ENCODE measurements around the gene TAF1D.
"Not testable (repeated sequence)": the region's sequence is repeated elsewhere in the genome, so short reads cannot be mapped to it uniquely, and the experiment has no call there.

Gene TAF1D

GRCh38 chr11:93767018-93767417, 25.7 kb upstream of the TAF1D start:
- Histone ChIP-seq H3K4me3 (ENCODE audit: low read depth in 1 of 2, low read length in 1 of 2) (no peak overlapping the region), H3K36me3 (peaks cover 39% of the 10 kb centered on the region), H3K27ac (no peak overlapping the region), H3K4me1 (ENCODE audit: control insufficient read depth in 1 of 2, insufficient read depth in 1 of 2, low read depth in 1 of 2, low read length in 1 of 2) (no peaks in the 10 kb centered on the region), H3K9me3 (peaks cover 3% of the 10 kb centered on the region), H3K27me3 (no peaks in the 10 kb centered on the region)
- TF ChIP-seq, protein P1, sequence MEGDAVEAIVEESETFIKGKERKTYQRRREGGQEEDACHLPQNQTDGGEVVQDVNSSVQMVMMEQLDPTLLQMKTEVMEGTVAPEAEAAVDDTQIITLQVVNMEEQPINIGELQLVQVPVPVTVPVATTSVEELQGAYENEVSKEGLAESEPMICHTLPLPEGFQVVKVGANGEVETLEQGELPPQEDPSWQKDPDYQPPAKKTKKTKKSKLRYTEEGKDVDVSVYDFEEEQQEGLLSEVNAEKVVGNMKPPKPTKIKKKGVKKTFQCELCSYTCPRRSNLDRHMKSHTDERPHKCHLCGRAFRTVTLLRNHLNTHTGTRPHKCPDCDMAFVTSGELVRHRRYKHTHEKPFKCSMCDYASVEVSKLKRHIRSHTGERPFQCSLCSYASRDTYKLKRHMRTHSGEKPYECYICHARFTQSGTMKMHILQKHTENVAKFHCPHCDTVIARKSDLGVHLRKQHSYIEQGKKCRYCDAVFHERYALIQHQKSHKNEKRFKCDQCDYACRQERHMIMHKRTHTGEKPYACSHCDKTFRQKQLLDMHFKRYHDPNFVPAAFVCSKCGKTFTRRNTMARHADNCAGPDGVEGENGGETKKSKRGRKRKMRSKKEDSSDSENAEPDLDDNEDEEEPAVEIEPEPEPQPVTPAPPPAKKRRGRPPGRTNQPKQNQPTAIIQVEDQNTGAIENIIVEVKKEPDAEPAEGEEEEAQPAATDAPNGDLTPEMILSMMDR (IDR thresholded peaks at IDR 0.05): no peak

GRCh38 chr11:93766504-93766903, 25.2 kb upstream of the TAF1D start:
- TF ChIP-seq, protein P1 (IDR thresholded peaks at IDR 0.05): no peak
- Histone ChIP-seq H3K4me3 (ENCODE audit: low read depth in 1 of 2, low read length in 1 of 2) (no peak overlapping the region), H3K4me1 (ENCODE audit: control insufficient read depth in 1 of 2, insufficient read depth in 1 of 2, low read depth in 1 of 2, low read length in 1 of 2) (no peaks in the 10 kb centered on the region), H3K36me3 (peaks cover 45% of the 10 kb centered on the region), H3K9me3 (peaks cover 3% of the 10 kb centered on the region), H3K27ac (no peak overlapping the region), H3K27me3 (no peaks in the 10 kb centered on the region)

DNA sequence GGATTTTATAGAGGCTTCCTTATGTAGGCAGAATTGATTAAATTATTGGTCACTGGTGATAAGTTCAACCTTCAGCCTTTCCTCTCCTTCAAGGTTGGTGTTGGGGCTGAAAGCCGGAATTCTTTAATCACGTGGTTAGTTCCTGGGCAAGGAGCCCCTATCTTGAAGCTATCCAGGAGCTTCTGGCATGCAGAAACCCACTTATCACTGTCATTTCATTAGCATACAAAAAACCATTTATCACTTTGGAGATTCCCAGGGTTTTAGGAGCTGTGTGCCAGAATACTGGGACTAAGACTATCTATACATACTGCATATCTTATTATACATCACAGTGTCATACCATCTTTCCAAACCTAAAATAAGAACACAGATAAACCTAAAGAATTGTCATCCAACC, 24.3 kb upstream of the TAF1D start:
- Histone ChIP-seq H3K27me3 (no peaks in the 10 kb centered on the region), H3K4me3 (ENCODE audit: low read depth in 1 of 2, low read length in 1 of 2) (no peak overlapping the region), H3K36me3 (peaks cover 54% of the 10 kb centered on the region), H3K9me3 (peaks cover 3% of the 10 kb centered on the region), H3K4me1 (ENCODE audit: control insufficient read depth in 1 of 2, insufficient read depth in 1 of 2, low read depth in 1 of 2, low read length in 1 of 2) (no peaks in the 10 kb centered on the region), H3K27ac (no peak overlapping the region)
- TF ChIP-seq, protein P1 (IDR thresholded peaks at IDR 0.05): no peak

DNA sequence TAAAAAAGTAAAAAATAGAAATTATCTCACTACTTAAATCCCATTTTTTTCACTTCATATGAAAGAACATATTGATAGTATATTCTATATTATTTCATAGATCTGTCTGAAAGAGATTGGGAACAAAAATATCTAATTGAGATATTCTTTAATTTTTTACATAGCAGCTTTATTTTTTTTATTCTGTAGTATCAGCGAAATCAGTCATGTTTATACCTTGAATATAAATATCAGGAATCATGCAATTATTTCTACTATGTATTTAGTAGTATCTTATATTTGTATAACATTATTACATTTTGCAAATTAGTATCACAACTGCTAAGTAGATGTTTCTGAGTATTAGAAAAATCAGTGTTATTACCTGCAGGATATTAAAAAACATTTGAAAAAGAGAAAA, 20.6 kb upstream of the TAF1D start:
- Histone ChIP-seq H3K9me3 (peaks cover under 1% of the 10 kb centered on the region), H3K4me1 (ENCODE audit: control insufficient read depth in 1 of 2, insufficient read depth in 1 of 2, low read depth in 1 of 2, low read length in 1 of 2) (no peaks in the 10 kb centered on the region), H3K27me3 (no peaks in the 10 kb centered on the region), H3K36me3 (peaks cover 91% of the 10 kb centered on the region), H3K4me3 (ENCODE audit: low read depth in 1 of 2, low read length in 1 of 2) (no peak overlapping the region), H3K27ac (no peak overlapping the region)
- TF ChIP-seq, protein P1 (IDR thresholded peaks at IDR 0.05): no peak

GRCh38 chr11:93759123-93759522, 17.8 kb upstream of the TAF1D start:
- H3K27me3 ChIP-seq; H3K4me1 ChIP-seq (ENCODE audit: control insufficient read depth in 1 of 2, insufficient read depth in 1 of 2, low read depth in 1 of 2, low read length in 1 of 2); H3K9me3 ChIP-seq; H3K4me3 ChIP-seq (ENCODE audit: low read depth in 1 of 2, low read length in 1 of 2); H3K27ac ChIP-seq: not testable (repeated sequence)
- peaks cover 100% of the 10 kb centered on the region for H3K36me3 ChIP-seq

GRCh38 chr11:93757924-93758865, 16.9 kb upstream of the TAF1D start:
- TF ChIP-seq, protein P1 (IDR thresholded peaks at IDR 0.05): no peak
- Histone ChIP-seq H3K4me1 (ENCODE audit: control insufficient read depth in 1 of 2, insufficient read depth in 1 of 2, low read depth in 1 of 2, low read length in 1 of 2) (no peaks in the 10 kb centered on the region), H3K27ac (no peak overlapping the region), H3K36me3 (peaks cover 100% of the 10 kb centered on the region), H3K4me3 (ENCODE audit: low read depth in 1 of 2, low read length in 1 of 2) (no peak overlapping the region), H3K9me3 (no peaks in the 10 kb centered on the region), H3K27me3 (no peaks in the 10 kb centered on the region)

Data from neutrophil (primary cell).